HepG2 (cell line): Measurements from ENCODE around the gene ZBTB32. TPM values are rescaled to one million over a fixed set of nuclear protein-coding genes. Genes with fewer than 3 reads are reported as not detected.

ENCODE experiments used
- DRAP1 ChIP-seq: IDR thresholded peaks from 2 replicates; pipeline ENCODE4 v1.6.1; 2016; ENCODE audit warnings: missing genetic modification reagents, missing compliant biosample characterization
- FOXO1 ChIP-seq: sonication (generic); formaldehyde crosslinking; IDR thresholded peaks from 2 replicates; pipeline ENCODE4 v1.4.0; 2020; ENCODE audit warnings: missing genetic modification reagents
- NBN ChIP-seq: fragments of 450-650 bp; conservative IDR thresholded peaks from 2 replicates; pipeline ENCODE4 v1.6.1; 2017
- NFIC ChIP-seq: IDR thresholded peaks from 2 replicates; pipeline ENCODE4 v1.6.1; 2012; ENCODE audit warnings: mild to moderate bottlenecking, low read length, inconsistent platforms
- PAF1 ChIP-seq: IDR thresholded peaks from 2 replicates; pipeline ENCODE4 v1.6.1; 2016; ENCODE audit warnings: missing genetic modification reagents, missing compliant biosample characterization
- PAX8 ChIP-seq: sonication (generic); formaldehyde crosslinking; IDR thresholded peaks from 2 replicates; pipeline ENCODE4 v1.8.0; 2022; ENCODE audit warnings: mild to moderate bottlenecking, missing genetic modification reagents, borderline replicate concordance
- RERE ChIP-seq: IDR thresholded peaks from 2 replicates; pipeline ENCODE4 v1.6.1; 2016; ENCODE audit warnings: low read depth, missing genetic modification reagents, missing compliant biosample characterization
- SMC3 ChIP-seq: IDR thresholded peaks from 2 replicates; pipeline ENCODE4 v1.6.1; 2011; ENCODE audit warnings: low read length, improper control_type of control experiment
- YY1 ChIP-seq: IDR thresholded peaks from 2 replicates; pipeline ENCODE4 v1.6.1; 2011; ENCODE audit warnings: low read length, low read depth, moderate library complexity, mild to moderate bottlenecking; ENCODE audit not compliant: insufficient read depth, insufficient replicate concordance
- ZBTB33 ChIP-seq: sonication (generic); formaldehyde crosslinking; IDR thresholded peaks from 2 replicates; pipeline ENCODE4 v1.4.0; 2020; ENCODE audit warnings: missing genetic modification reagents
- ZFYVE20 ChIP-seq: sonication (generic); formaldehyde crosslinking; IDR thresholded peaks from 2 replicates; pipeline ENCODE4 v1.8.0; 2023; ENCODE audit warnings: low read depth, mild to moderate bottlenecking, moderate library complexity, missing genetic modification reagents, borderline replicate concordance
- ZGPAT ChIP-seq: IDR thresholded peaks from 2 replicates; pipeline ENCODE4 v1.6.1; 2016; ENCODE audit warnings: mild to moderate bottlenecking
- ZIK1 ChIP-seq: sonication (generic); formaldehyde crosslinking; IDR thresholded peaks from 2 replicates; pipeline ENCODE4 v1.5.0; 2020; ENCODE audit warnings: mild to moderate bottlenecking, low read depth, missing genetic modification reagents, borderline replicate concordance
- ZNF546 ChIP-seq: sonication (generic); formaldehyde crosslinking; conservative IDR thresholded peaks from 2 replicates; pipeline ENCODE4 v1.8.1; 2023; ENCODE audit warnings: mild to moderate bottlenecking, missing genetic modification reagents
- ZNF768 ChIP-seq: sonication (generic); formaldehyde crosslinking; IDR thresholded peaks from 2 replicates; pipeline ENCODE4 v1.4.0; 2020; ENCODE audit warnings: missing genetic modification reagents
- ZNF800 ChIP-seq: sonication (generic); formaldehyde crosslinking; IDR thresholded peaks from 2 replicates; pipeline ENCODE4 v1.4.0; 2020; ENCODE audit warnings: missing genetic modification reagents
- polyA plus RNA-seq, 8 experiments: library from polyadenylated mRNA; depleted of rRNA in 3 of 8; stranded (reverse) in 7 of 8; unstranded in 1 of 8; fragments of >200 nt; fragmentation: Illumina TruSeq in 4 of 8; extraction: Trizol in 4 of 8; gene quantifications; 2 replicates each; pipeline versions ENCODE4 v1.2.1 to v1.2.3, GENCODE V29; 2011 to 2016; ENCODE audit warnings: low read depth in 4 of 8, missing spikeins in 1 of 8, mixed read lengths in 1 of 8; ENCODE audit not compliant: insufficient read depth in 1 of 8
- total RNA-seq, 5 experiments: library from RNA; depleted of rRNA; stranded (reverse); fragments of >200 nt; fragmentation: Illumina TruSeq; extraction: Trizol; gene quantifications; 2 replicates each; pipeline ENCODE4 v1.2.3, GENCODE V29; 2016; ENCODE audit warnings: low read depth in 1 of 5

Gene ZBTB32
- total and polyA plus RNA-seq, 2 of the 13 experiments (the other 11 are each of a cell fraction or from before 2014, with no cell fraction given) = not detected

- no peak for TF ChIP-seq ZNF546
- TF ChIP-seq NFIC = no peak
- TF ChIP-seq DRAP1 (CRISPR knock-in tag) = no peak
- TF ChIP-seq ZNF768 = no peak
- no peak for TF ChIP-seq PAX8
- no peak for TF ChIP-seq ZNF800 (CRISPR knock-in tag)
- TF ChIP-seq YY1 = no peak
- no peak for TF ChIP-seq RERE (CRISPR knock-in tag)
- no peak for TF ChIP-seq ZBTB33 (CRISPR knock-in tag)
- TF ChIP-seq FOXO1 (CRISPR knock-in tag) = 0 out of 2 replicates have a peak, but pooled peaks have one; percentile 18
- no peak for TF ChIP-seq NBN
- TF ChIP-seq SMC3 = no peak
- no peak for TF ChIP-seq ZIK1 (CRISPR knock-in tag)
- TF ChIP-seq PAF1 (CRISPR knock-in tag) = no peak
- no peak for TF ChIP-seq ZFYVE20 (CRISPR knock-in tag)
- 0 out of 2 replicates have a peak, but pooled peaks have one; percentile 31 for TF ChIP-seq ZGPAT (CRISPR knock-in tag)
Measured at GRCh38 chr19:35719402-35720162, 15.2 kb downstream of the ZBTB32 start (continued).
